GM23338 (cell line): ENCODE measurements around the gene CBARP. TPM values are rescaled to one million over a fixed set of nuclear protein-coding genes. Genes with fewer than 3 reads are reported as not detected.

Source experiments
- ATAC-seq: fragments of 200-7000 bp; cut with Tn5 transposase; 3 replicates; pipeline ENCODE4 v1.9.1; 2020
- DNase-seq: peaks from one replicate; pipeline ENCODE4 v3.0.0-alpha.2; 2015; ENCODE audit warnings: low spot score
- H2AFZ ChIP-seq: fragments of 200-600 bp; sonication (generic); 2 replicates; pipeline ENCODE4 v1.8.0; 2016; ENCODE audit warnings: antibody characterized with exemption, mild to moderate bottlenecking, moderate library complexity
- H3F3A ChIP-seq: fragments of 200-600 bp; sonication (generic); replicated peaks from 2 replicates; pipeline ENCODE4 v1.8.0; 2017; ENCODE audit warnings: antibody characterized with exemption, mixed run types, low read depth
- H3K27ac ChIP-seq: fragments of 200-600 bp; sonication (generic); 2 replicates; pipeline ENCODE4 v1.6.1; 2016; ENCODE audit warnings: low read depth
- H3K27me3 ChIP-seq: fragments of 200-600 bp; sonication (generic); 2 replicates; pipeline ENCODE4 v1.8.0; 2016; ENCODE audit warnings: mild to moderate bottlenecking, mixed run types, moderate library complexity; ENCODE audit not compliant: insufficient read depth
- H3K36me3 ChIP-seq: fragments of 200-600 bp; sonication (generic); 2 replicates; pipeline ENCODE4 v1.8.0; 2016; ENCODE audit warnings: mild to moderate bottlenecking; ENCODE audit not compliant: insufficient read depth
- H3K4me1 ChIP-seq: fragments of 200-600 bp; sonication (generic); 2 replicates; pipeline ENCODE4 v1.8.0; 2016; ENCODE audit warnings: mild to moderate bottlenecking, moderate library complexity; ENCODE audit not compliant: insufficient read depth
- H3K4me2 ChIP-seq: fragments of 200-600 bp; sonication (generic); 2 replicates; pipeline ENCODE4 v1.7.1; 2017; ENCODE audit warnings: mixed run types
- H3K4me3 ChIP-seq: fragments of 200-600 bp; sonication (generic); 2 replicates; pipeline ENCODE4 v1.6.1; 2016; ENCODE audit warnings: mixed run types
- H3K79me2 ChIP-seq: fragments of 200-600 bp; sonication (generic); replicated peaks from 2 replicates; pipeline ENCODE4 v1.8.0; 2017; ENCODE audit warnings: mild to moderate bottlenecking; ENCODE audit not compliant: insufficient read depth
- H3K9me2 ChIP-seq: fragments of 200-600 bp; sonication (generic); 2 replicates; pipeline ENCODE4 v1.8.0; 2017; ENCODE audit not compliant: insufficient read depth
- H4K20me1 ChIP-seq: fragments of 200-600 bp; sonication (generic); replicated peaks from 2 replicates; pipeline ENCODE4 v1.8.0; 2017; ENCODE audit warnings: mild to moderate bottlenecking; ENCODE audit not compliant: insufficient read depth
- H3K27ac Mint-ChIP-seq: 2 replicates; pipeline ENCODE4 v1.8.0; 2020; ENCODE audit warnings: inconsistent platforms, mild to moderate bottlenecking, moderate library complexity, mixed read lengths
- H3K27me3 Mint-ChIP-seq: 3 replicates; pipeline ENCODE4 v1.8.0; 2022; ENCODE audit warnings: low read depth, mild to moderate bottlenecking, moderate library complexity, mixed read lengths, inconsistent platforms; ENCODE audit not compliant: insufficient read depth, poor library complexity
- H3K36me3 Mint-ChIP-seq: 3 replicates; pipeline ENCODE4 v1.8.0; 2021; ENCODE audit warnings: low read depth, mild to moderate bottlenecking, inconsistent platforms, moderate library complexity, mixed read lengths
- H3K4me1 Mint-ChIP-seq: 3 replicates; pipeline ENCODE4 v1.8.0; 2020; ENCODE audit warnings: mild to moderate bottlenecking, inconsistent platforms, mixed read lengths
- H3K4me3 Mint-ChIP-seq: 3 replicates; pipeline ENCODE4 v1.8.0; 2021; ENCODE audit warnings: moderate library complexity, mild to moderate bottlenecking, inconsistent platforms, mixed read lengths
- H3K9me3 Mint-ChIP-seq: 3 replicates; pipeline ENCODE4 v1.8.0; 2020; ENCODE audit warnings: moderate library complexity, mild to moderate bottlenecking, inconsistent platforms, mixed read lengths
- CREB1 ChIP-seq: fragments of 250-450 bp; sonication (Bioruptor Pico); IDR thresholded peaks from 2 replicates; pipeline ENCODE4 v1.5.0; 2020; ENCODE audit warnings: low read depth, mild to moderate bottlenecking, moderate library complexity
- CTCF ChIP-seq, 2 experiments: fragments of 200-600 bp in 1 of 2; sonication (generic) in 1 of 2; conservative IDR thresholded peaks; 2 replicates each; pipeline versions ENCODE4 v1.5.1 to v1.6.1; 2016 to 2017; ENCODE audit warnings: antibody characterized with exemption in 2 of 2, low read depth in 2 of 2, mild to moderate bottlenecking in 2 of 2, moderate library complexity in 1 of 2
- ETS1 ChIP-seq: IDR thresholded peaks from 2 replicates; pipeline ENCODE4 v1.6.1; 2016; ENCODE audit warnings: antibody characterized with exemption
- EZH2 ChIP-seq: fragments of 200-600 bp; sonication (generic); IDR thresholded peaks from one replicate; pipeline ENCODE4 v1.8.0; 2017; ENCODE audit warnings: antibody characterized with exemption, mild to moderate bottlenecking, low read depth; ENCODE audit not compliant: unreplicated experiment
- EZH2phosphoT487 ChIP-seq: fragments of 200-600 bp; sonication (generic); IDR thresholded peaks from one replicate; pipeline ENCODE4 v1.8.1; 2018; ENCODE audit warnings: antibody characterized with exemption; ENCODE audit not compliant: unreplicated experiment
- JUNB ChIP-seq: IDR thresholded peaks from one replicate; pipeline ENCODE4 v1.6.1; 2016; ENCODE audit warnings: antibody characterized with exemption; ENCODE audit not compliant: unreplicated experiment
- NANOG ChIP-seq: IDR thresholded peaks from 2 replicates; pipeline ENCODE4 v1.6.1; 2016; ENCODE audit warnings: antibody characterized with exemption, borderline replicate concordance
- POLR2AphosphoS5 ChIP-seq: IDR thresholded peaks from 2 replicates; pipeline ENCODE4 v1.6.1; 2016; ENCODE audit warnings: antibody characterized with exemption, low read depth
- REST ChIP-seq: IDR thresholded peaks from one replicate; pipeline ENCODE4 v1.6.1; 2018; ENCODE audit warnings: antibody characterized with exemption; ENCODE audit not compliant: unreplicated experiment
- STAT1 ChIP-seq: IDR thresholded peaks from one replicate; pipeline ENCODE4 v1.6.1; 2016; ENCODE audit warnings: antibody characterized with exemption; ENCODE audit not compliant: unreplicated experiment
- ZNF114 ChIP-seq: fragments of 250-450 bp; sonication (Bioruptor Pico); IDR thresholded peaks from 2 replicates; pipeline ENCODE4 v1.5.0; 2020; ENCODE audit warnings: mild to moderate bottlenecking, moderate library complexity
- ZNF331 ChIP-seq: fragments of 250-450 bp; sonication (Bioruptor Pico); IDR thresholded peaks from 2 replicates; pipeline ENCODE4 v1.5.0; 2020; ENCODE audit warnings: low read depth, mild to moderate bottlenecking, moderate library complexity
- ZNF462 ChIP-seq: fragments of 250-450 bp; sonication (Bioruptor Pico); IDR thresholded peaks from 2 replicates; pipeline ENCODE4 v1.5.0; 2020; ENCODE audit warnings: mild to moderate bottlenecking, moderate library complexity
- polyA plus RNA-seq: library from polyadenylated mRNA; unstranded; fragments of >200 nt; fragmentation: Nextera tagmentation; extraction: Ambion mirVana; gene quantifications from 2 replicates; pipeline ENCODE4 v1.2.1, GENCODE V29; 2016
- total RNA-seq: library from RNA; depleted of rRNA; stranded (reverse); fragments of >200 nt; shearing (Covaris generic); gene quantifications from 2 replicates; pipeline ENCODE4 v1.2.3, GENCODE V29; 2014

Gene CBARP
- total and polyA plus RNA-seq, 2 experiments from 2014 or later, result 2.0 to 14.1 TPM

GRCh38 chr19:1278074-1278473, 40.3 kb upstream of the CBARP start:
- Mint-ChIP-seq H3K4me1 (peaks cover 27% of the 10 kb centered on the region), H3K27ac (no peak overlapping the region), H3K36me3 (peaks cover 28% of the 10 kb centered on the region), H3K4me3 (no peak overlapping the region; the same call in 2 of the 3 replicates), H3K9me3 (no peaks in the 10 kb centered on the region; the same call in 2 of the 3 replicates), H3K27me3 (peaks cover 26% of the 10 kb centered on the region)
- Histone ChIP-seq H3K4me2 (no peak overlapping the region), H3F3A (peaks cover 36% of the 10 kb centered on the region), H3K4me3 (no peak overlapping the region), H3K79me2 (peaks cover 16% of the 10 kb centered on the region), H3K27me3 (no peaks in the 10 kb centered on the region), H2AFZ (no peak overlapping the region), H4K20me1 (peaks cover 7% of the 10 kb centered on the region; the same call in 1 of the 2 replicates), H3K4me1 (peaks cover 12% of the 10 kb centered on the region), H3K9me2 (no peaks in the 10 kb centered on the region), H3K27ac (no peak overlapping the region), H3K36me3 (peaks cover 5% of the 10 kb centered on the region)
- no peak for DNase-seq
- TF ChIP-seq ZNF331 (CRISPR knock-in tag) (no peak), ZNF114 (CRISPR knock-in tag) (no peak), REST (no peak), ZNF462 (CRISPR knock-in tag) (no peak), CTCF (conservative IDR thresholded peaks at IDR 0.05; ENCODE audit: low read depth in 2 of 2) (no peak), EZH2 (no peak), EZH2phosphoT487 (no peak), JUNB (no peak), POLR2AphosphoS5 (no peak), ETS1 (no peak), STAT1 (no peak), CREB1 (CRISPR knock-in tag) (no peak), NANOG (no peak)
- ATAC-seq, result no peak
